ENCODE measurements around the gene TTC9.

TTC9 gene

GRCh38 chr14:70718383-70719118, 76.8 kb downstream of the TTC9 start:
- DNase-seq = no peak

DNA sequence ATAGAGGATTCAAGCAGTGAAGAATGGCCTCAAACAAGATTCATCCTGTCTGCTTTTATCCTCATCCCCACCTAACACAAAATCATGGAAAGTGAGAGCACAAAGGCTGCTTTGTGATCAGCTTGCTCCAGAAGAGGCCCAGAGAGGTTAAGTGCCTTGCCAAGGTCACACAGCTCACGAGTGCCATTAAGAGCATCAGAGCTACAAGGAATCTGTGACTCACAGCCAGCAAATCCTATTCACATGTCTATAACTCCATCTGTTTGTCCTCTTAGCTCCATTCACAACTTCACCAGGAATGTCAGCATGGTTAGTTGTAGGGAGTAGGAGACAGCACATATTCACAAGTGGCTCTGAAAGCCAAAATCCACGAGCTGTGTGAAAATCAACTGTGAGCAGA, 79.8 kb downstream of the TTC9 start:
- no peak for DNase-seq

- DNase-seq = no peak
Measured at GRCh38 chr14:70722418-70722817, 80.7 kb downstream of the TTC9 start.

DNA sequence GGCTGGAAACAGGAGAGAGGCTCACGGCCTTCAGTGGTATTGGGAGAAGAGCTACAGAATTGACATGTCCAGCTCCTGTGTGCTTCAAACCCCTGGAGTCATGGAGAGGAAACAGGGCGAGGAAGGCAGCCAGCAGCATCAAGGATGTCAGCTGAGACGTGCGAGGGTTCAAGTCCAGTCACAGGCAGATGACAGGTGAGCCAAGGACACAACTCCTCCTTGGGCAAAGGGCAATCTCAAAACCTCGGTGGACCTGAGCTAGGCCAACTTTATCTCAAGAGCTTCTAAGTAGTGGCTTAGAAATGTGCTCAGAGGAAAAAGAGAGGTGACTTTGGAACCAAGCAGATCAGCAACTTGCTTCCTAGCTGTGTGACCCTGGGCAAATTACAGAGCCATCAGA, 81.6 kb downstream of the TTC9 start:
- DNase-seq = no peak

- DNase-seq = no peak
Measured at GRCh38 chr14:70724110-70724509, 82.4 kb downstream of the TTC9 start.

DNA sequence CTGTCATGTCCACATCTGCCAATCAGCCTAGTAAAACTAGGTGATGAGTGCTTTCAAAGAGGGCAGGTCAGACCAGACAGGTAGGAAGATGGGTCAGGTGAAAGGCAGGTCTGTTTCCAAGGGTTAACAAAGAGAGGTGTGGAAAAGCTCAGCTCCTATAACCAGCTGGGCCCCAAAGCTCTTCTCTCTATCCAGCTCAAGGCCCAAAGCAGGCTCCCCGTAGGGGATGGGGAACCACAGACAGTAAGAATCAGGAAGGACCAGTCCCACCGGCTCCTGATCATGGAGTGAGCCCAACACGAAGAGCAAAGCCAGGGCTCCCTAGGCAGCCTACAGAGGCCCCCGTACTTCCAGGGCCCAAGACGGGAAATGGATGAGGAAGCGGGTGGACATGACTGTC, 83.2 kb downstream of the TTC9 start:
- no peak for DNase-seq
